Measurements from ENCODE around the gene ZBTB25. TPM values are rescaled to one million over a fixed set of nuclear protein-coding genes. Genes with fewer than 3 reads are reported as not detected.
A peak's percentile ranks its signal among the peaks of the same experiment; 100 is the strongest.

The ZBTB25 gene
- total RNA-seq, 1 donor, result 9.8 TPM

DNA sequence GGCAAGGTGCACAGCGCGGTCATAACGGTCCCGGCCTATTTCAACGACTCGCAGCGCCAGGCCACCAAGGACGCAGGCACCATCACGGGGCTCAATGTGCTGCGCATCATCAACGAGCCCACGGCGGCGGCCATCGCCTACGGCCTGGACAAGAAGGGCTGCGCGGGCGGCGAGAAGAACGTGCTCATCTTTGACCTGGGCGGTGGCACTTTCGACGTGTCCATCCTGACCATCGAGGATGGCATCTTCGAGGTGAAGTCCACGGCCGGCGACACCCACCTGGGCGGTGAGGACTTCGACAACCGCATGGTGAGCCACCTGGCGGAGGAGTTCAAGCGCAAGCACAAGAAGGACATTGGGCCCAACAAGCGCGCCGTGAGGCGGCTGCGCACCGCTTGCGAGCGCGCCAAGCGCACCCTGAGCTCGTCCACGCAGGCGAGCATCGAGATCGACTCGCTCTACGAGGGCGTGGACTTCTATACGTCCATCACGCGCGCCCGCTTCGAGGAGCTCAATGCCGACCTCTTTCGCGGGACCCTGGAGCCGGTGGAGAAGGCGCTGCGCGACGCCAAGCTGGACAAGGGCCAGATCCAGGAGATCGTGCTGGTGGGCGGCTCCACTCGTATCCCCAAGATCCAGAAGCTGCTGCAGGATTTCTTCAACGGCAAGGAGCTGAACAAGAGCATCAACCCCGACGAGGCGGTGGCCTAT, 37.8 kb upstream of the ZBTB25 start:
- Histone ChIP-seq H3K36me3 (ENCODE audit: insufficient read depth, low read length) (no peaks in the 10 kb centered on the region), H3K79me2 (ENCODE audit: insufficient read depth, low read length) (no peaks in the 10 kb centered on the region), H3K27me3 (ENCODE audit: insufficient read depth, low read length) (peaks cover 20% of the 10 kb centered on the region), H3K27ac (ENCODE audit: low read depth, low read length) (no peak overlapping the region), H3K9me3 (ENCODE audit: low read depth, low read length) (peaks cover 10% of the 10 kb centered on the region), H4K20me1 (ENCODE audit: insufficient read depth, low read length) (no peaks in the 10 kb centered on the region), H3K4me2 (ENCODE audit: insufficient read depth, low read length) (peak overlapping the region; percentile 94), H3K4me1 (ENCODE audit: insufficient read depth, low read length) (peaks cover 8% of the 10 kb centered on the region), H2AFZ (ENCODE audit: low read length) (peak overlapping the region; percentile 6), H3K4me3 (ENCODE audit: insufficient read depth, low read length) (peak overlapping the region; percentile 77)
- no peak for DNase-seq (ENCODE audit: insufficient read length, low spot score, missing footprints)
- TF ChIP-seq, protein P1, sequence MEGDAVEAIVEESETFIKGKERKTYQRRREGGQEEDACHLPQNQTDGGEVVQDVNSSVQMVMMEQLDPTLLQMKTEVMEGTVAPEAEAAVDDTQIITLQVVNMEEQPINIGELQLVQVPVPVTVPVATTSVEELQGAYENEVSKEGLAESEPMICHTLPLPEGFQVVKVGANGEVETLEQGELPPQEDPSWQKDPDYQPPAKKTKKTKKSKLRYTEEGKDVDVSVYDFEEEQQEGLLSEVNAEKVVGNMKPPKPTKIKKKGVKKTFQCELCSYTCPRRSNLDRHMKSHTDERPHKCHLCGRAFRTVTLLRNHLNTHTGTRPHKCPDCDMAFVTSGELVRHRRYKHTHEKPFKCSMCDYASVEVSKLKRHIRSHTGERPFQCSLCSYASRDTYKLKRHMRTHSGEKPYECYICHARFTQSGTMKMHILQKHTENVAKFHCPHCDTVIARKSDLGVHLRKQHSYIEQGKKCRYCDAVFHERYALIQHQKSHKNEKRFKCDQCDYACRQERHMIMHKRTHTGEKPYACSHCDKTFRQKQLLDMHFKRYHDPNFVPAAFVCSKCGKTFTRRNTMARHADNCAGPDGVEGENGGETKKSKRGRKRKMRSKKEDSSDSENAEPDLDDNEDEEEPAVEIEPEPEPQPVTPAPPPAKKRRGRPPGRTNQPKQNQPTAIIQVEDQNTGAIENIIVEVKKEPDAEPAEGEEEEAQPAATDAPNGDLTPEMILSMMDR (IDR thresholded peaks at IDR 0.05; ENCODE audit: extremely low read depth, low read depth, low read length), result no peak

DNA sequence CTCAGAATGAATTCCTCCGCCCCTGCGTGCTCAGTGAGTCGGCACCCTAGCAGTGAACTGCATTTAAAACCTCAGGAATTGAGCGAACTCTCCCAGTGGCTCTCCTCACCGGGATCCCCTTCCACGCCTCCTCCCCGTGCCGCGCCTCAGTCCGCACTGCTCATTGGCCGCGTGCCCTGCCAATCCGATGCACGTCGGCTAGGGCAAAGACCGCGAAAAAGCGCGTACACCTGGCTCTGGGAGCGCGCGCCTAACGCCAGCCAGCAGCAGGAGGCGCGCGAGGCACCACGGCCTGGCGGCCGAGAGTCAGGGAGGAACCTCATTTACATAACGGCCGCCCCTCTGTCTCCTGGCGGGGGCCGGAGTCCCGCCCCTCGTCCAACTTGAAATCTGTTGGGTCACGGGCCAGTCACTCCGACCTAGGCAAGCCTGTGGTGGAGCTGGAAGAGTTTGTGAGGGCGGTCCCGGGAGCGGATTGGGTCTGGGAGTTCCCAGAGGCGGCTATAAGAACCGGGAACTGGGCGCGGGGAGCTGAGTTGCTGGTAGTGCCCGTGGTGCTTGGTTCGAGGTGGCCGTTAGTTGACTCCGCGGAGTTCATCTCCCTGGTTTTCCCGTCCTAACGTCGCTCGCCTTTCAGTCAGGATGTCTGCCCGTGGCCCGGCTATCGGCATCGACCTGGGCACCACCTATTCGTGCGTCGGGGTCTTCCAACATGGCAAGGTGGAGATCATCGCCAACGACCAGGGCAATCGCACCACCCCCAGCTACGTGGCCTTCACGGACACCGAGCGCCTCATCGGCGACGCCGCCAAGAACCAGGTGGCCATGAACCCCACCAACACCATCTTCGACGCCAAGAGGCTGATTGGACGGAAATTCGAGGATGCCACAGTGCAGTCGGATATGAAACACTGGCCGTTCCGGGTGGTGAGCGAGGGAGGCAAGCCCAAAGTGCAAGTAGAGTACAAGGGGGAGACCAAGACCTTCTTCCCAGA, 36.9 kb upstream of the ZBTB25 start, which contains the start of gene HSPA2:
HSPA2 (plus strand) TSS at position 534 of the 995 bp plus-strand sequence; CDS start at position 643, 109 bp downstream.
- H3K4me3 ChIP-seq (ENCODE audit: insufficient read depth, low read length), result peak within 1 kb of the TSS; percentile 77
- H3K36me3 ChIP-seq (ENCODE audit: insufficient read depth, low read length), result no peaks in the 10 kb centered on the region
- H3K9me3 ChIP-seq (ENCODE audit: low read depth, low read length), result peaks cover 10% of the 10 kb centered on the region
- H3K27ac ChIP-seq (ENCODE audit: low read depth, low read length), result peak within 1 kb of the TSS; percentile 35
- peaks cover 20% of the 10 kb centered on the region for H3K27me3 ChIP-seq (ENCODE audit: insufficient read depth, low read length)
- H4K20me1 ChIP-seq (ENCODE audit: insufficient read depth, low read length), result no peaks in the 10 kb centered on the region
- TF ChIP-seq, protein P1 (IDR thresholded peaks at IDR 0.05; ENCODE audit: extremely low read depth, low read depth, low read length), result peak; percentile 73
- peak; percentile 99 for DNase-seq (ENCODE audit: insufficient read length, low spot score, missing footprints)
- H3K4me1 ChIP-seq (ENCODE audit: insufficient read depth, low read length), result peaks cover 11% of the 10 kb centered on the region
- H3K79me2 ChIP-seq (ENCODE audit: insufficient read depth, low read length), result no peaks in the 10 kb centered on the region
- H3K4me2 ChIP-seq (ENCODE audit: insufficient read depth, low read length), result peak within 1 kb of the TSS; percentile 94
- peak within 1 kb of the TSS; percentile 86 for H2AFZ ChIP-seq (ENCODE audit: low read length)

DNA sequence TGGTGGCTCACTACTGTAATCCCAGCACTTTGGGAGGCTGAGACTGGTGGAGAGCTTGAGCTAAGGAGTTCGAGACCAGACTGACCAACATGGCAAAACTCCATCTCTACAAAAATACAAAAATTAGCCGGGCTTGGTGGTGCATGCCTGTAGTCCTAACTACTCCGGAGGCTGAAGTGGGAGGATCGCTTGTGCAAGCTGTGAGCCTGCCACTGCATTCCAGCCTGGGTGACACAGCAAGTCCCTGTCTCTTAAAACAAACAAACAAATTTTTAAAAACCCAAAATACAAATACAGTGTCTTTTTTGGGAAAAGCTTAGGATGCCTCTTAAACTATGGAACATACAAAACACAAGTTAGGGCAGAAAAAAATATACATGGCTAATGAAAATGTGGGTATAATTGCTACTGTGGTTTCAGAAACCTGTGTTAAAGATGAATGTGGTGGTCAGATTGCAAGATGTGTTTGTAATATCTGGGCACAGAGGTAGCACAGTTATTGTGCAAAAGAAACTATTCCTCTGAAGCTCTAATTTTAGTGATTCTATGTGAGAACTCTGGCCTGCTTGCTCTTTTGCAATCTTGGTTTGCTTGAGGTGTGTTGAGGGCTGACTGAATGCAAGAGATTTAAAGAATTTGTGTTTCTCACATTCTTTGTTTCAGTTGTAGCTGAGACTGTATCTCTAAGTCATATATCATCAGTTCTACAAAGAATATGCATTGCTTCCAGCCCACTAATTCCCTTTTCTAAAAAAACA, 33.0 kb upstream of the ZBTB25 start:
- Histone ChIP-seq H3K4me1 (ENCODE audit: insufficient read depth, low read length) (peaks cover 11% of the 10 kb centered on the region), H4K20me1 (ENCODE audit: insufficient read depth, low read length) (no peaks in the 10 kb centered on the region), H3K4me3 (ENCODE audit: insufficient read depth, low read length) (no peak overlapping the region), H2AFZ (ENCODE audit: low read length) (no peak overlapping the region), H3K27me3 (ENCODE audit: insufficient read depth, low read length) (peaks cover 10% of the 10 kb centered on the region), H3K36me3 (ENCODE audit: insufficient read depth, low read length) (no peaks in the 10 kb centered on the region), H3K9me3 (ENCODE audit: low read depth, low read length) (peaks cover 7% of the 10 kb centered on the region), H3K79me2 (ENCODE audit: insufficient read depth, low read length) (no peaks in the 10 kb centered on the region), H3K27ac (ENCODE audit: low read depth, low read length) (no peak overlapping the region), H3K4me2 (ENCODE audit: insufficient read depth, low read length) (no peak overlapping the region)
- TF ChIP-seq, protein P1 (IDR thresholded peaks at IDR 0.05; ENCODE audit: extremely low read depth, low read depth, low read length), result no peak
- no peak for DNase-seq (ENCODE audit: insufficient read length, low spot score, missing footprints)

Data from osteoblast (primary cell).